Germinal center (tissue), 1 donor: ENCODE results near the gene CDH13.
A peak's percentile ranks its signal among the peaks of the same experiment; 100 is the strongest.

Experiments used
- DNase-seq: peaks from one replicate; pipeline ENCODE4 v3.0.0; 2012; ENCODE audit warnings: mixed read lengths, low spot score

The CDH13 gene

DNA sequence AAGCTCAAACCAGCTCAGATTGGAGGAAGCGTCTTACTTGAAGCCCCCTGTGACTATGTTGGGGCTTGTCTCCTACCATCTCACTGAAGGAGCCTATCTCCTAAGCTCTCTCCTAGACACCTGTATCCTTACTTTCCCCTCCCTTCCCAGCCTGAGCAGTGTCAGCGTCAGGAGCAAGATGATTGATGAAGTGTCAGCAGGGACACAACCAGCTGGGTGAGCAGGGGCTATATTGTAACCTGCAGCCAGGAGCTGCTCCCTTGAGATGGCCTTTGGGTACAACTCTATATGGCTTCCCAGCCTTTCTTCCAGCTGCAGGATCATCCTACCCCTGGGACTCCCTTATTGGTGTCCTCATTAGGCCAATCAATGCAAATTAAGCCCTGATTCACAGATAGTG lies 1097.8 kb downstream of the CDH13 start:
- no peak for DNase-seq

DNA sequence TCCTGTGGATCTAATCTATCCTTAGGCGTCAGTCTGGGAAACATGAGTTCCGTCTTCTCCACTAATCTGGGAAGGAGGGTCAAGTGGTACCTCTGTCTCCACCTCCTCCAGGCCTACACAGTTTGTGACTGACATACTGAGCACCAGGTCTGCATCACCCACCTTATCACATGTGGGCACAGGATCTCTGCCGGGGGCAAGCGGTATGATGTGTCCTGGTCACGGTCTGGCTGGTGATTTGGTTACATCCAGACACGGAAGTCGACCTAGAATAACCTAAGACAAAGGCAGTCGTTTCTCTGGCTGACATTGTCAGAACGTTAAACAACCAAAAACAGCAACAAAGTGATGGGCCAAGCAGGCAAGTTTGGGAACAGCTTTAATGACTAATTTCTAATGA lies 1098.5 kb downstream of the CDH13 start:
- no peak for DNase-seq

DNA sequence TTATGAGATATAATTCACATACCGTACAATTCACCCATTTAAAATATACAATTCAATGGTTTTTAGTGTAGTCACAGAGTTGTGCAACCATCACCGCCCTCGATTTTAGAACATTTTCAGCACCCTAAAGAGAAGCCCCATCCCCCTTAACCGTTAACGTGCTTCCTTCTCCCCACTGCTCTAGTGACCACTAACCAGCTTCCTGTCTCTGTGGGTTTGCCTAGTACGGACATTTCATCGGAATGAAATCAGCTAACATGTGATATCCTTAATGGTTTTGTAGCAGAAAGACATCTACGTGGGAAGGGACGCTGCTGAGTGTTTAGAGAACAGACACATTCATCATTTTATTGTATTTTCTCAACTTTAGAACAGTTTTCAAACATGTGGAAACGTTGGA lies 1100.2 kb downstream of the CDH13 start:
- DNase-seq = no peak

DNA sequence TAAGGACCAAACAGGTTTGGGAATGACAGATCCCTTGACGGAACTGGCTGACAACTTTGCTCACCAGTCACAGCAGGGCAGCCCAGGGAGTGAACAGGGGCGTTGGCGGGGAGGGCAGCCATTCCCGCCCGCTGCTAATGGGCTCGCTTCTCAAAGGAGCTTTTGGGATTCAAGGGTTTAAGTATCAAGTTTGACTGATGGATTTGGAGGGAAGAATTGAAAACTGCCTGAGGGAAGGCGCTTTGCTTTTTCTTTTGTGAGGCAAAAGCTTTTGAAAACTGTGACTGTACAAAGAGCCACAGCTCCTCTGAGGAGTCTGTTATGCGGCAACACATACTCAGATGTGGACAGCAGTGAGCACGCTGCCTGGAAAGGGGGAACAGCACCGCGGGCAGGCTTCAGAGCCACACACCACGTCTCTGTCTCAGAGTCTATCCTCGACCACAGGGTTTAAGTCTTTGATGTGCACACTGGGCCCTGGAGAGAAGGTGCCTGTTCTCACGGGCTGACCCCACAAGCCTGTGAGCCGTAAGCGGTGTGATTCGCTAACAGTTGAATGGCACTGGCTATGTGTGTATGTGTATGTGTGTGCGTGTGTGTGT lies 1101.1 kb downstream of the CDH13 start:
- DNase-seq = no peak

DNA sequence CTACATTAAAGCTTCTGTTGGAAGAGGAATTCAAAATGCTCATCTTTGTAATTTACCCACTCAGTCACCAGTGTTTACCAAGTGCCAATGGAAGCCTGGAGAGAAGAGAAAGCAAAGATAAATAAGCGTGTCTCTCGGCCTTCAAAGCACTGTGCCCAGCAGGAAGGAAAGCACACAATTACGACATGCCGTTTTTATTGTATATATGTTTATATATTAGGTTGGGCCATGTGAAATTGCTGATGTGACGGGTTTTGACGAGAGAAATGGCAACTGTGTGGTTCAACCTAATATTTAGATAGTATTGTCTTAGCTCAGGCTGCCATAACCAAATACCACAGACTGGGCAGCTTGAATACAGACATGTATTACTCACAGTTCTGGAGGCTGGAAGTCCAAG lies 1101.7 kb downstream of the CDH13 start:
- no peak for DNase-seq

DNA sequence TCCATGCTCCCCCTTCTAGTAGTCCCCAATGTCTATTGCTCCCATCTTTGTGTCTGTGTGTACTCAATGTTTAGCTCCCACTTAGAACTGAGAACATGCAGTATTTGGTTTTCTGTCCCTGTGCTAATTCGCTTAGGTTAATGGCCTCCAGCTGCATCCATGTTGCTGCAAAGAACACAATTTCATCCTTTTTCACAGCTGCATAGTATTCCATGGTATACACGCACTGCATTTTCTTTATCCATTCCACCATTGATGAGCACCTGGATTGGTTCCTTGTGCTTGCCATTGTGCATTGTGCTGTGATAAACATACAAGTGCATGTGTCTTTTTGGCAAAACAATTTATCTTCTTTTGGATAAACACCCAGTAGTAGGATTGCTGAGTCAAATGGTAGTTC lies 1104.0 kb downstream of the CDH13 start:
- DNase-seq = no peak

DNA sequence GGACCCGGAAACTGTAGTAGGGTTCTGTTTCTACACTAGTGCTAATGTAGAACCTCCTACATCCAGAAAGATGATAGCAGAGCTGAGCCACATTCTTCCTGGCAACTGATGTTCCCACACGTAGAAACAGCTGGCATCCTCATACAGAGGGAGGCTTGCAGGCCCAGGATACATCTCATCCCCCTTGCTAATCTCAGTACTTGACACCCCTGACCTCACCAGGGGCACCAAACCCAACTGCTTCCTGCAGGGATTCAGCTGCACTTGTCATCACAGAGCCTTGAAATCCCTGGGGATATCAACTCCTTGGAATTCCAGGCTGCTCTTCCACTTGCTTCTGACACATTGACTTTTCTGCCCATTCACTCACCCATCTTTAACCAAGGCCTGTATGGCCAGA lies 1105.8 kb downstream of the CDH13 start:
- DNase-seq = no peak

DNA sequence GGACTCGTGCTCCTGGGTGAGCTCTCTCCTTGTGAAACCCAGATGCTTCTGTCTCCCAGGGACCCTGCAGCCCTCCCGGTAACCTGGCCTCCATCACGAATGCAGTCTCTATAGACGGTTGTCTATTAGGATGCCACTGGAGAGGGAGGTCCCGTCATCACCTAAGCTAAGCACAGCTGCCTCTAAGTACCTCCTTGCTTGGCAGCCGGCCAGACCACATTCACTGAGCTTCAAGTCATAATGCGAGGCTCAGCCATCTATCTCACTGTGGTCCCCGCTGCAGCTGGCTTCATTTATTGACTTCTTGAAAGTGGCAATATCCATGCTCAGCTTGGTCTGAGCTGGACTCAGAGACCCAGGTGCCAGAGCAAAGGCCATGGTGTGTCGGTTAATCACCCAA lies 1106.5 kb downstream of the CDH13 start:
- DNase-seq = no peak

DNA sequence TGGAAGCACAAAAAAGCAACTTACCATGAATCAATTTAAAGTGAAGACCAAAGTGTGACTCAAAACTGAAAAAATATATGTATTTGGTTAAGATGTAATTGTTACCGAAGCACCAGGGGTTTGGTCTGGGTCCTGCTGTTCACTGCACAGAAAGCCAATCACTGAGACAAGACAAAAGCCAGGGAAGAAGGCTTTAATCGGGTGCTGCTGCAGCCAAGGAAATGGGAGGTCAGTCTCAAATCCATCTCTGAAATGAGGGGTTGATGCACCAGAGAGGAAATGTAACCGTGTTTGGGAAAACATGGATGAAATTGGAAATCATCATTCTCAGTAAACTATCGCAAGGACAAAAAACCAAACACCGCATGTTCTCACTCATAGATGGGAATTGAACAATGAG lies 1107.4 kb downstream of the CDH13 start:
- no peak for DNase-seq

DNA sequence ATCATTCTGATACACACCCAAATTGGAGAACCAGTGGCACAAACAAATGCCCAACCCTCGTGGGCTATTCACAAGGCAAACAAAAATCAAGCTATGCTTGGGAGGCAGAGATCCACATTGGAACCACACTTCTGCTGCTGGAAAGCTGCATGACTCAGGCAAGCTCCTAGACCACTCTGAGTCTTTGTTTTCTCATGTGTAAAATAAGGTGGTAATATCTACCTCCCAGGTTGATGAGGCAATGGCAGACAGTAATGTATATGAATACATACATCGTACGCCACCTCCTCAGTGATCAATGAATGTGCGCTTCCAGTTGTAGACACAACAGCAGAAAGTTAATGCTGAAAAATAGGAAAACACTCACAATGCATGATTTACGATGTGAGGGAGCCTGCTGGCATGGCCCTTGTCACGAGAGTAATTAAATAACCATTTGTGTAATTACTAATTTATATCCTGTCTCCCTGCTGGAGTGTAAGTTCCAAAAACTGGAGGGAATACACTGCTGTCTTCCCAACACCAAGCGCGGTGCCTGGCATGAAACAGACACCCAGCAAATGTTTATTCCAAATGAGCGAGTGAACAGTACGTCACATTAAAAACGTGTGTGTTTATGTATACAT lies 1111.1 kb downstream of the CDH13 start:
- no peak for DNase-seq

DNA sequence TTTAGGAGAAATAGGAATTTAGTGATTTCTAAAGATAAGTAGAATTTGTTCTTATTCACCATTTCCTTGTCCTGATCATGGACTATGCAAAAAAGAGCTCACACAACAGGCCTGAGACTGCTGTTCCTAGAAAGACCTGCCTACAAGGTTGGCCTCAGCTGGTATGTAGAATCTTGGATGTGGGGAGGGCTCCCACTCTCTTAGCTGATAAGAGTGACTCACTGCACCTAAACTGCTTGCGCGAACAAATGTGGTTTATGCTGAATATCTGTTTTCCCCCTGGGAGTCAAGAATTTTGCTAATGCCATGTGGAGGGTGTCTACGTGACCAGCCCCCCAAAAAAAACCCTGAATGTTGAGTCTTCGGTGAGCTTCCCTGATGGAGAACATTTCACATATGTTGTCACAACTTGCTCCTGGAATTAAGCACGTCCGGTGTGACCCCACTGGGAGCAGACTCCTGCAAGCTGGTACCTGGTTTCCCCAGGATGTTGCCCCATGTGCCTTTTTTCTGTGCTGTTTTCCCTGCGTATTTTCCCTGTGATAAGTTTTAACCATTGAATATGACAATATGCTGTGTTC lies 1112.2 kb downstream of the CDH13 start:
- no peak for DNase-seq

DNA sequence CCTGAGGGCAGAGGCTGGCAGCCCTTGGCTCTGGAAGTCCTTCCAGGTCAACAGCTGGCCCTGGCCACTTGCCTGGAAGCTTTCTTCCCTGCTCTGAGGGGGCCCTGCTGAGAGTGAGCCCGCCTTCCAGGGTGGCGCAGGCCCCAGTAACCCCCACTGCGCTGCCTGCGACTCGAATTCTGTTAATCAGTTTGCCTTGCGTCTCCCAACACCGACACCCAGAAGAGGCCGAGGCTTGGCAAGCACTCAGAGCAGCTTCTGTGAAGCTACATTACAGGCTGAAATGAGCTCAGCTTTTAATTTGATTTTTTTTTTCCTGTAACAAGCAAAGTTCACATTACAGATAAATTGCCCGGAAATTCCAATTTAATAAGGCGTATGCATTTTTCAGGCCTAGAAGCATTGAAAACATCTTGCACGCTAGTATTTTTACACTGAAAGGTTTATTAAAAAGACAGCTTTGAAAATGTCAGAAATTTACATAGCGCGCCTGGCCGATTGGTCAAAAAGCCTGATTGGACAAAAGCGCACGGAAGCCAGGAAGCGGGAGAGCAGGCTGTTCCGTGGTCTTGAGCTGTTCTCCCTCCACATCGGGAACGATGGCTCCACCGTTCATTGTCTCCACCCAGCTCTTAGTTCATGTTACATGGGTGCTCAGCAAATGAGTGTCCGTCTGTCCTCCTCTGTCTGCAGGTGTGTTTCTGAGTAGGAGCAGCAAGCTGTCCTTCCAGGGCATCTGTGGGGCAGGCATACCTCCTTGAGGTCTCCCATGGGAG lies 1115.5 kb downstream of the CDH13 start:
- DNase-seq = no peak

DNA sequence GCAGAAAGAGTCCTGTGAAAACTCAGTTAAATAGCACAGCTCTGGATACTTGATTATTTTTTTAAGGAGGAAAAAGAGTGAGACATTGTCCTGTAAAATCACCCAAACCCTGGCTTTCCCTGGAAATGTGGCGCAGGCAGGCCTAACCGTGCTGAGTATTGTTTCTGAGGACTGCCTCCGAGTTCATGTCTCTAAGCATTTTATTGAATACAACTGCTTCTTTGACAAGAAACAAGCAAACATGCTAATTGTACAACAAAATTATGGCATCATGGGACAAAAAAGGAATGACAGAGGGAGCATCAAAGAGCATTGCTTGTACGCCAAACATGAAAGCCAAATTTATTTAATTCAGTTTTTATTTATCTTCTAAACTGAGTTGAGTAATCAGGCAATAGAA lies 1116.5 kb downstream of the CDH13 start:
- DNase-seq = no peak

DNA sequence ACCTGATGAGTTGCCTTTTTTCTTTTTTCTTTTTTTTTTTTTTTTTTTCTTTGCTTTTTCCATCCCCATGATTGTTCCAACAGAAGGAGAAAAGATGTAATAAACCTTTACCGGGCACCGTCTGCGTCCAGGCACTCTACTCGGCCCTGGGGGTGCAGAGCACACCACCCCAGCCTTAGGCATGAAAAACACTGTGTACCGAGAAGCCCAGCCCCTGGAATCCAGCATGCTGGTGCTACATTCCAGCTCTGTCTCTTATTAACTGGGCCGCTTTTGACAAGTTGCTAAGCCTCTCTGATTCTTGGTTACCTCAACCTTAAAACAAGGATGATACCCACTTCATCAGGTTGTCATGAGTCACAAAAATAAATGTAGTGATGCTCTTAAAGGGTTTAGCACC lies 1117.0 kb downstream of the CDH13 start:
- no peak for DNase-seq

DNA sequence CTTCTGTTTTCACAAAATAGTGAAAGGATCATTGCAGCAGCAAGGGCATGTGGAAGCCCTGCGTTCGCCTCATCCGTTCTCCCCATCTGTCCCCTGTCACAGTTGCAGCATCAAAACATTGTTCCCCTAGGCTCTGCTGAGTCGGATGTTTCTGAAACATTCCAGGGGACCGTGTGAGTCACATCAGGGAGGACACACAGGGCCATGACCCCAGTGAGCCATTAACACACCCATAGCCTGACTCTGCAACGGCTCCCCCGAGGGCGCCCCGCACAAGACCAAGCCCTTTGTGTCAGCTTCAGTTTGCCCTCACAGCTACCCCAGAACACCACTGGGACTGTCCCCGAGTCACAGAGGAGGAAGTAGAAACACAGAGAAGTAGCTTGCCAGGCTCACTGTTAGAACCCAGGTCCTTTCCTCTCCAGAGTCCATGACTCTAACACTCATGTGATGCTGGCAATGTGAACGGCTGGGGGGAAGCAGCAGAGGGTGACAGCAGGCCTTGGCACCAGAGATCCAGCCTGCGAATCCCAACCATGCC lies 1117.7 kb downstream of the CDH13 start:
- DNase-seq = peak; percentile 20

DNA sequence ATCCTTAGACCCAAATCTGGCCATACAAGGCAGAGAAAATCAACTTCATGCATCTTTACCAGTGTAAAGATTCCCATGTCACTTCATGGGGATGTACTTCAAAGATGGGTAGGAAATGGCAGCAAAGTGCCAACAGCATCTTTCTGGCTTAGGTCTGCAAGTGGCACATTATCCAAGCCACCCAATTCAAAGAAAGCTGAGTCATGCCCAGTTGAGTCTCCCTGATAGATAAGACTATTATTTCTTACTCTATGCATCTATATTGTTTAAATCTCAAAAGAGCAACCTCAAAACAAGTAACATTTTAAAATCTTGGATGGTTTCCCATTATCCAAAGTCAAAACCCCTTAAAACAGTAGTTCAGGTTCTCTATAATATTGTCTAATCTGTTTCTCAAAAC lies 1119.8 kb downstream of the CDH13 start:
- DNase-seq = no peak

DNA sequence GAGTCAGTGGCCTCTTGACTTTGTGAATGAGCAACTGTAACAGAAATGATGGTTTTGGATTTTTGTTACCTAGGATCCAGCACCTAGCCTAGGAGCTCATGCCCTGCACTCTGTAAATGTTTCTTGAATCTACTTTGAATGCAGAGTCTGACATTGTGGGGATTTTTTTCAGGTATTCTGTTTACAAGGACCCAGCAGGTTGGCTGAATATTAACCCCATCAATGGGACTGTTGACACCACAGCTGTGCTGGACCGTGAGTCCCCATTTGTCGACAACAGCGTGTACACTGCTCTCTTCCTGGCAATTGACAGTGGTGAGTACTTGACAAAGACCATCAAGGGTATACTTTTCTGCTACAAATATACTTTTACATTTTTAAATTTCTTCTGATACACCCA lies 1121.2 kb downstream of the CDH13 start:
- no peak for DNase-seq

DNA sequence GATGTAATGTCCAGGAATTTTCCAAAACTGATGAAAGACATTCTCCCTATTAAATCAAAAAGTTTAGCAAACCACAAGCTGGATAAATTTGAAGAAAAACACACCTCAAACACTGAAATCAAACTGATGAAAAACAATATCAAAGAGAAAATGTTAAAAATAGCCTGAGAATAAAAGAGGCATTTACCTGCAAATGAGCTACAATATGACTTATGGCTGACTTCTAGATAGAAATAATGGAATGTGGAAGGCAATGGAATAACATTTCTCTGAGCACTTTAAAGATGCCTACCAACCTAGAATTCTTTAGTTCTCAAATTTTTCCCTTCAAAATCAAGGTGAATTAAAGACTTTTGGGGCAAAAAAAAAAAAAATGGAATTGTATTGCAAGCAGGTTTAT lies 1128.6 kb downstream of the CDH13 start:
- no peak for DNase-seq

DNA sequence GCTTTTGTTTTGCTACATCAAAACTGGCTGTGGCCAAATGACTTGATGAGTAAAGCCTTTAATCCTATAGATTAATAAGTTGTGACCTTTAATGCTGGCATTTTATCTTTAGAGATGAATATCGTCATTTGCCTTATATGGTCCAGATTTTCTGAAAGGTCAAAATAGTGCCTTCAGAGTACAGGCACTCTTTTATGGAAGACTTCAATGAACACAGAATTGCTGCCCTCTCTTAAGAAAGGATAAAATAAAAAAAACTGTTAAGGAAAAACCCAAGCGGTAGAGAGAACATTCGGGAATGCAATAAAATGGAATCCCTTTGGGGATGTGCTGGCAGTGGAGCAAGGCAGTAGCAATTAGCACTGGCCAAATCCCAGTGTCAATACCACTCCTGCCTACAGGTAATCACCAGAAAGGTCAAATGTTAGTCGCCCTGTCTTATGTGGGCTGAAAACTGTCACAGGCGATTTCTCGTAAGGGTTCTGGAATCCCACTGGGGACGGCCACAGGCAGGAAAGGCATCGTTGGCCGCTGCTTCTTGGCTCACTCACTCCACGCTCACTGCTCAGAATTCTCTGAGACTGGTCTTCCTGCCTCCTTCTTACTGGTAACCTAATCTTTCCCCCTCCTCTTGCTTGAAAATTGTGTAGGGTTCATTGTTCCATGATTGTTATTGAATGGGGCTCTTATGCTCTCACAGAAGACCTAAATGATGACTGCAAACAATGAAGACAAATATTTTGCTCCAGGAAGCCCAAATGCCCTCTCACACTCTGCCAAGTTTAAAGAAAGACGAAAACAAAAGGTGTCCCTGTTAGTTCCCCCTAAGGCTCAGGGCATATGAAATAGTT lies 1135.6 kb downstream of the CDH13 start:
- no peak for DNase-seq

DNA sequence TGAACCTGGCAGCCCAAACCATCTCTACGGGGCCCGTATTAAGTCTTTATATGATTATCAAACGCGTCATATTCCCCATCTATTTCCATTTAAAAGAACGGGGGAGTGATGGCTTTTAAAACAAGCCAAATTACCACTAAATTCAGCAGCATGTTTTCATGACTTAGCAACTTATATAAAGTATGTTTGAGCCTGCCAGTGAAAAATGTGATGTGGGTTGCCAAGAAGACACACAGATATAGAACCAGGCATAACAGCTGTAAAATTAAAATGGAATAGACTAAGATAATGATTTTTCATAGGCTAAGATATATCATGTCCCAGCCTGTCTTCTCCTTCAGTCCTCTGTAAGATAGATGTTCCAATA lies 1136.2 kb downstream of the CDH13 start:
- DNase-seq = no peak

DNA sequence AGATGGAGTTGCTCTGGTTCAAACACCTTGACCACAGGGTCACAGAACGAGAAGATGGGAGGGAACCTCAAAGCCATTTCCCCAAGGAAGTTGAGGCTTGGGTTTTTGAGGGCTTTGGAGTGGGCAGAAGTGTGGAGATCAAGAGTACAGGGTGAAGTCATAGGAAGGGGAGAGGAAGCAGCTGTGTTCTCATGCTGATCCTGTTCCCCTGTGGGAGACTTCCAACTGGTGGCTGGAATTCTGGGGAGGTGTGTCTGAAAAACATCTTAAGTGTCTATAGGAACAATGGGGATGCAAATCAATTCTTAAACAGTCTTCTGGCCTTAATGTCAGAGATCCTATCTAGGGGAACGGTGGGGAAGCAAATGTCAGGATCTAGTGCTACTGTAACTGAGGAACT lies 1142.2 kb downstream of the CDH13 start:
- no peak for DNase-seq

DNA sequence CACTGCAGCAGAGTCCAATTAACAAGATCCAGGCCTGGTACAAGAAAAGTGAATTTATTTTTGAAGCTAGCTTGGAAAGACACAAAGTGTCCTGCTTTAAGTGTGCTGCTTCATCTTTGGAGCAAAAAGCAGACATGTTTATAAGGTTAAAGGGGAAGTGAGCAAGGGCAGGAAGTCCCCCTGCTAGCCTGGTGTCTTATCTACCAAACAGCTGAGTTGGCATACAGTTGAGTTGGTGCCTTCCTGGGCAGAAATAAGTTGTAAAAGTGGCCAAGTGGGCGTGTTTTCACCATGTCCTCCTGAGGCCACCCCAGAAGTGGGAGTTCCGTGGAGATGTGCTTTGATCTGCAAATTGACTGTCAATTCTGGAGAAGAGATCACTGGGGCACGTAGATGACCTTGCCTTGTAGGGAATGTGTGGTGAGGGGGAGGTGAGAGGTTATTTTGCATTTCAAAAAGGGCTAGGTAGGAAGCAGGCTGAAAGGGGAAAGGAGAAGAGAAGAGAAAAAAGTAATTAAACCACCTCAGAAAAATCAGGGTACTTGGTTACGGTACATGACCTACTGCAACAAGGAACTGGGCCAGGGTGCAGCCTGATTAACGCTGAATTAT lies 1142.7 kb downstream of the CDH13 start:
- peak; percentile 40 for DNase-seq
